Epidermal melanocyte (primary cell): ENCODE results near the gene TMEM248.
"Not testable (repeated sequence)": the region's sequence is repeated elsewhere in the genome, so short reads cannot be mapped to it uniquely, and the experiment has no call there.

Experiments used
- DNase-seq: peaks from one replicate; pipeline ENCODE4 v3.0.0; 2011; ENCODE audit warnings: low spot score; ENCODE audit not compliant: insufficient read length

The TMEM248 gene, protein sequence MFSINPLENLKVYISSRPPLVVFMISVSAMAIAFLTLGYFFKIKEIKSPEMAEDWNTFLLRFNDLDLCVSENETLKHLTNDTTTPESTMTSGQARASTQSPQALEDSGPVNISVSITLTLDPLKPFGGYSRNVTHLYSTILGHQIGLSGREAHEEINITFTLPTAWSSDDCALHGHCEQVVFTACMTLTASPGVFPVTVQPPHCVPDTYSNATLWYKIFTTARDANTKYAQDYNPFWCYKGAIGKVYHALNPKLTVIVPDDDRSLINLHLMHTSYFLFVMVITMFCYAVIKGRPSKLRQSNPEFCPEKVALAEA

DNA sequence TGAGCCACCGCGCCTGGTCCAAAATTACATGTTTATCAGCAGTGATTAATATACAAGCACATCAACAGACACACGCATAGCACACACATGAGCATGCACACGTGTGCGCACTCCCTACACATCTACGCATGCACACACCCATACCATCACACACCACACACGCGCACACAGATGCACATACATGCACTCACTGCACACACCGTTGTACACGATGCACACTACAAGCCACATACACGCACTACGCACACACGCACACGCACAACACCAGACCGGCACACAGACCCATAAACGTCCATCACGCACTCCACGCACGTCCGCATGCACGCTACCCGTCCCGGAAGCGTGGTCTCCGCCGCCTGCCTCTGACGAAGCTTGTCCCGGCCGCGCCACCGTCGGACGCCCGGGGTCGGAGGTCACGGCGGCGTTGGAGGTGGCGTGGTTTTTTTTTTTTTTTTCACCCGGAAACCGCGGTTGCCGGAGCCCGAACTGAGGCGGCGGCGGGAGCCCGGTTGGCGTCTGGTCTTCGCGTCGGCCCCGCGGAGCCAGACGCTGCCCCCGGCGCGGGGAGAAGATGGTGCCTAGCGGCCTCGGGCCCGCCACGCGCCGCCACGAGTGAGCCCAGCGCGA is at the start of gene TMEM248:
Gene TMEM248 (plus strand): TSS at position 457 of the 627 bp plus-strand sequence. CDS start 20,641 bp downstream, outside the sequence.
- DNase-seq = peak; percentile 66

DNA sequence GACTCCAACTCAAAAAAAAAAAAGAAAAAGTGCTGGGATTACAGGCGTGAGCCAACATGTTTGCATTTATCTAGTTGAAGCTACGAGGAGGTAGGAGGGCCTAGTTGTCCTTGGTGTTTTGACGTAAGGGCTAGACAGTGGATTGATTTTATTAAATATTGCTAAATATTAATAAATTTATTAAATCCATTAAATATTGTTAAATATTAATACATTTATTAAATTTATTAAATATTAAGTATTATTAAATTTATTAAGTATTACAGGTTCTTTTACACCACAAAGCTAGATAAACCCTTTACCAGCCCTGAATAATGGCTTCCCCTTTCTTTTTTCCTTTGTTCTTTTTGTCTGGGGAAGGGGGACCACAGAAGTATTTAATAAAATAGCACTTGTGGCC is 47.5 kb upstream of the TMEM248 start:
- no peak for DNase-seq

GRCh38 chr7:66877577-66878300 is 43.3 kb upstream of the TMEM248 start:
- DNase-seq = no peak

DNA sequence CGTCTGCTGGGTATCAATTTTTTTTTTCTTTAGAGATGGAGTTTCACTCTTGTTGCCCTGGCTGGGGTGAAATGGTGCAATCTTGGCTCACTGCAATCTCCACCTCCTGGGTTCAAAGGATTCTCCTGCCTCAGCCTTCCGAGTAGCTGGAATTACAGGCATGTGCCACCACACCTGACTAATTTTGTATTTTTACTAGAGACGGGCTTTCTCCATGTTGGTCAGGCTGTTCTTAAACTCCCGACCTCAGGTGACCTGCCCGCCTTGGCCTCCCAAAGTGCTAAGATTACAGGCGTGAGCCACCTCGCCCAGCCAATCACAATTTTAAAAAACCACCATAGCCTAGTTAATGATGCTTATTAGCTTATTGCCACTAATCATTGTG is 42.7 kb upstream of the TMEM248 start:
- DNase-seq = not testable (repeated sequence)

DNA sequence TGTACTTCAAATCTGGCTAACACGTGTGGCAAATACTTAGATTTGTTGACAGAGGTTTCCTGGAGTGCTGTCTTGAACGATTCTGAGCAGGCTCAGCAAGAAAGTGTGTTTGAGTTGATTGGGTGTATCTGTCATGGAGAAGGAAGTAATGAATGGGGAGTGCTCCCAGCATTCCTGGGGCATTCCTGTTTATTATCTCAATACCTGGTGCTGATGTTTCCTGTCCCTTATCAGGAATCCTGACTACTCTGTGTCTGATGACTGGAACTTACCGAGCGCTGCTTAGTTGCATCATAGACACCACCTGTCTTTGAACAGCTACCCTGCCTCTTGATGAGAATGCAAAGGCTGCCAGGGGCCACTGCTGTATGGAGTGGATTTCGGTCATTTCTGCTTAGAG is 41.0 kb upstream of the TMEM248 start:
- no peak for DNase-seq

DNA sequence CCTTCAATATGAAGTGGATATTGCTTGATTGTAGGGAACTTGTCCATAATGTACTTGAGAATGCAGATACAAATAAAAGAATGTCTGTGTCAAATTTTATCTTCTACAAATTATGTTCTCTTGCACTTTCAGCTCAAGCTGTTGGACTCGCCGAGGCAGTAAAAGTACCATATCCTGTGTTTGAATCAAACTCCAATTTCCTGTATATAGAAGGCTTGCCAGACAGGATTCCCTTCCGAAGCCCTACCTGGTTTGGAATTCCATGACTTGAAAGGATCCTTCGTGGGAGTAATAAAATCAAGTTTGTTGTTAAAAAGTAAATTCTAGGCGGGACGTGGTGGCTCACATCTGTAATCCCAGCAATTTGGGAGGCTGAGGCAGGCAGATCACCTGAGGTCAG is 40.4 kb upstream of the TMEM248 start:
- not testable (repeated sequence) for DNase-seq

DNA sequence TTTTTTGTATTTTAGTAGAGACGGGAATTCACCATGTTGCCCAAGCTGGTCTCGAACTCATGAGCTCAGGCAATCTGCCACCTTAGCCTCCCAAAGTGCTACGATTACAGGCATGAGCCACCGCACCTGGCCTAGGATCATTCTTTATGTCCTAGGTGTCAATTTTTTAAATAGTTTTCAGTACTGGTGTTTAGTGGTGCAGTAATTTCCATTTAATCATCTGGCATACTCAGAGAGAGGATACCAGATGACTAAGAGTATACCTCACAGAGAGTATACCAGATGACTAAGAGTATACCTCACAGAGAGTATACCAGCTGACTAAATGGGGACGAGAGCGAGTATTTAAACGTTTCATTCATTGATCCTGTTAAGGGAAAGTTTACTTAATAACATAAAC is 37.3 kb upstream of the TMEM248 start:
- DNase-seq = no peak

- DNase-seq = not testable (repeated sequence)
Observed at GRCh38 chr7:66884556-66884955, 36.5 kb upstream of the TMEM248 start.

DNA sequence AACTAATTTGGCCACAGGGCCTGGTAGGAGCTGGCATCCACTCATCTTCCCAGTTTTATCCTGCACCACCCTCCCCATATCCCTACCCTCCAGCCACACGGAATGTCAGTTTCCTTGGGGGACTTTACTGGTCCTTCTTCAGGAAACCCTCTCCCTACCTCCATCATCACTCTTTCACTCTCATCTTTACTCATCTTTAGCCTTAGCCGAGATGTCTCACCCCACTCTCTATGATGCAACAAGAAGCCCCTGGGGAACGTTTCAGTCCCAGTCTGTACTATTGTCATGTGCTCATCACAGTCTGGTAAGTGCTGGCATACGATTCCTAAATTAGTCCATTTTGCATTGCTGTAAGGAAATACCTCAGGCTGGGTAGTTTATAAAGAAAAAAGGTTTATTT is 34.9 kb upstream of the TMEM248 start:
- DNase-seq = no peak

DNA sequence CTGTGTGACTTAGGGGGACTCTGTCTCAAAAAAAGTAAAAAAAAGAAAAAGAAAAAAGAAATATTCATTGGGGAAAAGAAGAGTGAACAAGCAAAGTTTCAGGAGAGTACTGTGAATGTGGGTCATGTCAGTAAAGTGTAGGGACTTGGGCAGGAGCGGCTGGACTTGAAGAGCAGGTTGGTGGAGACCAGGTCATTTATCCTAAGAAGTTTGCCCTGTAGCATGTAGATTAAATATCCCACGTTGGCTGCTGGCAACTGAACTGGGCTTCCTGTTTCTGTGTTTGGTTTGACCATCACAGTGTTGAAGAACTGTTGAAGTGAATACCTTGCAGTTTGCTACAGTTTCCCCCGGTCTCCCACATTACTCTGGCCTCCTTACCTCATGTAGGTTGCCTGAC is 32.8 kb upstream of the TMEM248 start:
- not testable (repeated sequence) for DNase-seq

DNA sequence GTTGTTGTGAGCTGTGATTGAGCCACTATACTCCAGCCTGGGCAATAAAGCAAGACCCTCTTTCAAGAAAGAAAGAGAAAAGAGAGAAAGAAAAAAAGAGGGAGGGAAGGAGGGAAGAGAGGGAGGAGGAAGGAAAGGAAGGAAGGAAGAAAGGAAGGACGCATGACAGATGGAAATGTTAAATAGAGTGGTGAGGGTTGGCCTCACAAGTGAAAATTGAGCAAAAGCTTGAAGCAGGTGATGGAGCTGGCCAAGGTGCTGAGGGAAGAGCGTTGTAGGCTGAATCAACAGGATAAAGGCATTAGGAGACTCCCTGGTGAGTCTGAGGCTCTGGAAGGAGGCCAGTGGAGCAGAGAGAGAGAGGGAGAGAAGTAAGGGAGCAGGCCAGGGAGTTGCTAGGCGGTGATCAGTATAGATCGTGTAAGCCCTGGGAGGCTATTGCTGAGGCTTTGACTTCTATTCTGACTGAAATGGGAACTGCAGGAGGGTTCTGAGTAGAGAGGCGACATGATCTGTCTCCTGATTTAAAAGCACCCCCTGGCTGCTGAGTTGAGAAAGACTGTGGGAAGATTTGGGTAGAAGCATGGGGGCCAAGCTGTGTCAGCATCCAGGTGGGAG is 26.5 kb upstream of the TMEM248 start:
- DNase-seq = no peak

DNA sequence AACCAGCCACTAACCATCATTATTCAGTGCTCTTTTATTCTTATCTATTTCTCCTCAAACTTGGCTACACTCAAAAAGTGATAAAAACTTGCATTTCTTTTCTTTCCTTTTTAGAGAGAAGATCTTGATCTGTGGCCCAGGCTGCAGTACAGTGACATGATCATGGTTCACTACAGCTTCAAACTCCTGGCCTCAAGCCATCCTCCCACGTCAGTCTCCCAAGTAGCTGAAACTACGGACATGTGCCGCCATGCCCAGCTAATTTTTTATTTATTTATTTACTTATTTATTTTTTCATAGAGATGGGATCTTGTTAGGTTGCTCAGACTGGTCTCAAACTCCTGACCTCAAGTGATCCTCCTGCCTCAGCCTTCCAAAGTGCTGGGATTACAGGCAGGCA is 24.6 kb upstream of the TMEM248 start:
- no peak for DNase-seq

GRCh38 chr7:66899552-66900280 is 21.3 kb upstream of the TMEM248 start:
- DNase-seq = no peak

DNA sequence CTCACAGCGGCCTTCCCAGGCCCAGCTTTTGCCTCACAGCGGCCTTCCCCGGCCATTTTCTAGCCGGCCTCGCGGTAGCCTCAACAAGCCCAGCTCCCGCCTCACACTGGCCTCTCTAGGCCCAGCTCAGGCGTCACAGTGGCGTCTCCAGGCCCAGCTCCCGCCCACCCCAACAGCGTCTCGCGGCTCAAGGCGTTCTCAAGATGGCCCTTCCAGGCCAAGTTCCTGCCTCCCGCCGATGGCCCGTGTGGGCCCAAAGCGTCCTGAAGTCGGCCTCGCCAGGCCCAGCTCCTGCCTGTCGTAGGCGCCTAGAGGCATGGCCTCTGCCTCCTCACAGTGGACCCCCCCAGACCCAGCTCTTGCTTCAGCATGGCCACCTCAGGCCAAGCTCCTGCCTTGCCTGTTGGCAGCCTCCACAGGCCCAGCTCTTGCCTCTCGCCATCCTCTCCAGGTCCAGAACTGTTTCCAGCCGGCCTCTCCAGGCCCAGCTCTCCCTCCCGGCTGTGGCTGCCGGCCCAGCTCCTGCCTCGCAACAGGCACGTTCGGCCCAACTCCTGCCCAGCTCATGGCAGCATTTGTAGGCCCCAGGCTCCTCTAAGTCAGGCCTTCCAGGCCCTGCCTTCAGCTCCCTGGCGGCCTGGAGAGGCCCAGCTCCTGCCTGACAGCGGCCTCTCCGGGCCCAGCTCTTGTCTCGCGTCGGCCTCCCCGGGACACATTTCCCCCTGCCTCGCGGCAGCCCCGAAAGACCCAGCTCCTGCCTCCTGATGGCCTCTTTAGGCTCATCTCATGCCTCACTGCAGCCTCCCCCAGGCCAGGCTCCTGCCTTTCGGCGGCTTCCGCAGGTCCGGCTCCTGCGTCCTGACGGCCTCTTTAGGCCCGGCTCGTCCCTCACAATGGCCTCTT is 18.8 kb upstream of the TMEM248 start:
- DNase-seq = no peak

- DNase-seq = no peak
Observed at GRCh38 chr7:66902844-66903180, 18.2 kb upstream of the TMEM248 start.

- no peak for DNase-seq
Observed at GRCh38 chr7:66903360-66904062, 17.5 kb upstream of the TMEM248 start.

DNA sequence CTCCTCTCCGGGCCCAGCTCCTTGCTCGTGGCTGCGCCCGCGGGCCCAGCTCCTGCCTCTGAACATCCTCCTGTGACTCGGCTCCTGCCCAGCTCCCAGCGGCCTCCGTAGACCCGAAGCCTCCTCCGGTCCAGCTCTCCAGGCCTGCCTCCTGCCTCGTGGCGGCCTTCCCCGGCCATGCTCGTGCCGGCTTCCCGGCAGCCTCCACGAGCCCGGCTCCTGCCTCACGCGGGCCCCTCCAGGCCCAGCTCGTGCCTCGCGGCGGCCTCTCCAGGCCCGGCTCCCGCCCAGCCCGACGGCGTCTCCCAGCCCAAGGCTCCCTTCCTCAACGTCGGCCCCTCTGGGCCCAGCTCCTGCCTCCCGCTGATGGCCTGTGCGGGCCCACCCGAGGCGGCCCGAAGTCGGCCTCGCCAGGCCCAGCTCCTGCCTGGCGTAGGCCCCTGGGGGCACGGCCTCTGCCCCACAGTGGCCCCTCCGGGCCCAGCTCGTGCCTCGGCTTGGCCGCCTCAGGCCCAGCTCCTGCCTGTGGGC is 16.9 kb upstream of the TMEM248 start:
- DNase-seq = no peak

GRCh38 chr7:66905278-66905677 is 15.7 kb upstream of the TMEM248 start:
- DNase-seq = no peak

- DNase-seq = no peak
Observed at GRCh38 chr7:66905689-66906088, 15.3 kb upstream of the TMEM248 start.

GRCh38 chr7:66907731-66908130 is 13.3 kb upstream of the TMEM248 start:
- no peak for DNase-seq
